HCT116 (cell line): Measurements from ENCODE around the gene NCBP1. TPM values are rescaled to one million over a fixed set of nuclear protein-coding genes. Genes with fewer than 3 reads are reported as not detected.

ENCODE experiments used
- ATAC-seq: fragments of 200-7000 bp; cut with Tn5 transposase; 2 replicates; pipeline ENCODE4 v1.9.1; 2020; ENCODE audit warnings: mild to moderate bottlenecking, moderate library complexity
- BruUV-seq: library from RNA; stranded (reverse); fragments of 400-500 nt; replicated peaks from 2 replicates; lab custom pipeline; 2021; lab: Mats Ljungman, UMichigan
- CTCF ChIA-PET: fragments of 300-600 bp; sonication (Branson Sonifier 250); formaldehyde crosslinking; loops from one replicate; lab custom pipeline; 2021; ENCODE audit warnings: antibody characterized with exemption; lab: Charles Lee
- POLR2A ChIA-PET: fragments of 300-600, 350-600 bp; sonication (Branson Sonifier 250); formaldehyde crosslinking; loops from one replicate; lab custom pipeline; 2021; ENCODE audit warnings: antibody characterized with exemption; lab: Charles Lee
- RAD21 ChIA-PET, 2 experiments: fragments of 300-600 bp; sonication (Branson Sonifier 250); formaldehyde crosslinking; loops; one replicate each; lab custom pipeline; 2023; ENCODE audit warnings: low total read pairs in 2 of 2; ENCODE audit not compliant: uncharacterized antibody in 2 of 2, unreplicated experiment in 2 of 2, low non-redundant PET in 1 of 2; lab: Charles Lee
- DNase-seq: peaks from one replicate; pipeline ENCODE4 v3.0.0-alpha.2; 2010; ENCODE audit warnings: low read depth, low spot score
- H2AFZ ChIP-seq: fragments of 200-600 bp; shearing (Covaris generic), sonication (generic); 2 replicates; pipeline ENCODE4 v1.6.1; 2017; ENCODE audit warnings: low read depth, mixed run types, mixed read lengths, antibody characterized with exemption, low read length; ENCODE audit not compliant: poor library complexity, severe bottlenecking
- H3K27ac ChIP-seq: 2 replicates; pipeline ENCODE4 v1.5.1; 2012; ENCODE audit warnings: low read depth, low read length
- H3K27me3 ChIP-seq: fragments of 200-600 bp; sonication (generic); 2 replicates; pipeline ENCODE4 v1.6.1; 2016; ENCODE audit warnings: mixed run types, low read length, mixed read lengths; ENCODE audit not compliant: insufficient read depth
- H3K36me3 ChIP-seq, 2 experiments: fragments of 200-500 bp in 1 of 2; fragments of 200-600 bp in 1 of 2; sonication (Bioruptor generic) in 1 of 2; sonication (generic) in 1 of 2; 2 replicates each; pipeline versions ENCODE4 v1.5.1 to v1.6.1; 2014 to 2016; ENCODE audit warnings: low read length in 2 of 2, inconsistent platforms in 1 of 2, mixed read lengths in 1 of 2, mixed run types in 1 of 2; ENCODE audit not compliant: insufficient read depth in 2 of 2, control insufficient read depth in 1 of 2
- H3K4me1 ChIP-seq, 2 experiments: fragments of 200-600 bp in 1 of 2; sonication (generic) in 1 of 2; 2 replicates each; pipeline versions ENCODE4 v1.5.1 to v1.6.1; 2012 to 2017; ENCODE audit warnings: low read length in 2 of 2, inconsistent platforms in 1 of 2, mild to moderate bottlenecking in 1 of 2, mixed read lengths in 1 of 2, mixed run types in 1 of 2, moderate library complexity in 1 of 2; ENCODE audit not compliant: insufficient read depth in 2 of 2, control insufficient read depth in 1 of 2
- H3K4me2 ChIP-seq: fragments of 200-600 bp; sonication (generic); 2 replicates; pipeline ENCODE4 v1.6.1; 2017; ENCODE audit warnings: mixed run types, low read length, mixed read lengths
- H3K4me3 ChIP-seq, 2 experiments: fragments of 200-600 bp in 1 of 2; sonication (generic) in 1 of 2; replicated peaks in 1 of 2; 2 replicates each; pipeline ENCODE4 v1.5.1; 2011 to 2016; ENCODE audit warnings: low read length in 2 of 2, control low read depth in 1 of 2, low read depth in 1 of 2, mild to moderate bottlenecking in 1 of 2, mixed read lengths in 1 of 2, mixed run types in 1 of 2
- H3K79me2 ChIP-seq: fragments of 200-600 bp; sonication (generic); 2 replicates; pipeline ENCODE4 v1.6.1; 2017; ENCODE audit warnings: mild to moderate bottlenecking, mixed run types, low read length, moderate library complexity, mixed read lengths; ENCODE audit not compliant: insufficient read depth
- H3K9ac ChIP-seq: fragments of 200-600 bp; sonication (generic); 2 replicates; pipeline ENCODE4 v1.6.1; 2016; ENCODE audit warnings: low read length, mixed read lengths
- H3K9me2 ChIP-seq: fragments of 200-600 bp; sonication (generic), shearing (Covaris generic); 2 replicates; pipeline ENCODE4 v1.6.1; 2017; ENCODE audit warnings: mixed run types, mild to moderate bottlenecking, moderate library complexity; ENCODE audit not compliant: insufficient read depth
- H3K9me3 ChIP-seq, 2 experiments: fragments of 200-500 bp in 1 of 2; fragments of 200-600 bp in 1 of 2; sonication (Bioruptor generic) in 1 of 2; sonication (generic) in 1 of 2; 2 replicates each; pipeline ENCODE4 v1.6.1; 2014 to 2017; ENCODE audit warnings: low read length in 2 of 2, mixed read lengths in 2 of 2, inconsistent platforms in 1 of 2, low read depth in 1 of 2, mild to moderate bottlenecking in 1 of 2, mixed run types in 1 of 2, moderate library complexity in 1 of 2; ENCODE audit not compliant: control insufficient read depth in 1 of 2, insufficient read depth in 1 of 2
- H4K20me1 ChIP-seq: fragments of 200-600 bp; sonication (generic), shearing (Covaris generic); 2 replicates; pipeline ENCODE4 v1.6.1; 2017; ENCODE audit warnings: mixed run types, mild to moderate bottlenecking, moderate library complexity; ENCODE audit not compliant: insufficient read depth
- ATF3 ChIP-seq: IDR thresholded peaks from 2 replicates; pipeline ENCODE4 v1.6.1; 2012
- CEBPB ChIP-seq: IDR thresholded peaks from 2 replicates; pipeline ENCODE4 v1.6.1; 2012; ENCODE audit warnings: low read depth
- EZH2phosphoT487 ChIP-seq: fragments of 200-600 bp; IDR thresholded peaks from 2 replicates; pipeline ENCODE4 v1.6.1; 2018; ENCODE audit warnings: antibody characterized with exemption, borderline replicate concordance
- FOSL1 ChIP-seq: IDR thresholded peaks from 2 replicates; pipeline ENCODE4 v1.6.1; 2012; ENCODE audit warnings: low read depth
- JUND ChIP-seq: IDR thresholded peaks from 2 replicates; pipeline ENCODE4 v1.6.1; 2012
- POLR2AphosphoS5 ChIP-seq: IDR thresholded peaks from 2 replicates; pipeline ENCODE4 v1.6.1; 2011; ENCODE audit warnings: mild to moderate bottlenecking, low read depth, low read length, moderate library complexity
- REST ChIP-seq: IDR thresholded peaks from 2 replicates; pipeline ENCODE4 v1.6.1; 2012; ENCODE audit warnings: low read depth
- SP1 ChIP-seq: IDR thresholded peaks from 2 replicates; pipeline ENCODE4 v1.6.1; 2012; ENCODE audit warnings: low read depth
- SRF ChIP-seq: IDR thresholded peaks from 2 replicates; pipeline ENCODE4 v1.6.1; 2012; ENCODE audit warnings: low read depth
- ZNF274 ChIP-seq: fragments of 200-500 bp; sonication (Bioruptor generic); IDR thresholded peaks from 2 replicates; pipeline ENCODE4 v1.6.1; 2014; ENCODE audit warnings: mild to moderate bottlenecking, low read depth, low read length, inconsistent platforms
- intact Hi-C: fragments of 100-400 bp; cut with micrococcal nuclease; formaldehyde crosslinking; loops from 2 replicates; pipeline ENCODE4 v1.10.0; 2022
- total RNA-seq: library from RNA; stranded (reverse); gene quantifications from one replicate; pipeline ENCODE4 v1.2.1, GENCODE V29; 2021; ENCODE audit not compliant: unreplicated experiment
- TF ChIP-seq, protein P1 (sequence below): IDR thresholded peaks from 2 replicates; pipeline ENCODE4 v1.6.1; 2012

Gene NCBP1
- total RNA-seq, 1 experiment from 2014 or later = 32.9 TPM

- BruUV-seq = no TSS peak
- no peak for TF ChIP-seq EZH2phosphoT487
- no peak for TF ChIP-seq POLR2AphosphoS5
- no peak for TF ChIP-seq JUND
- TF ChIP-seq REST = no peak
- no peak for TF ChIP-seq SP1
- no peak for TF ChIP-seq FOSL1
- no peak for TF ChIP-seq ZNF274
- no peak for TF ChIP-seq SRF
- TF ChIP-seq, protein P1, sequence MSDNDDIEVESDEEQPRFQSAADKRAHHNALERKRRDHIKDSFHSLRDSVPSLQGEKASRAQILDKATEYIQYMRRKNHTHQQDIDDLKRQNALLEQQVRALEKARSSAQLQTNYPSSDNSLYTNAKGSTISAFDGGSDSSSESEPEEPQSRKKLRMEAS = no peak
- no peak for TF ChIP-seq CEBPB
- TF ChIP-seq ATF3 = no peak
- intact Hi-C loops = no loop called here
- ATAC-seq = no peak
- DNase-seq = no peak
- ChIA-PET CTCF (interaction anchor here (1.8 kb wide), 1 partner anchor 10 kb away, joined by 10 read pairs; no protein-coding TSS in a partner anchor), RAD21 (no interaction called here), POLR2A (no interaction called here)
- H3K4me2 ChIP-seq = no peak overlapping the region
- no peaks in the 10 kb centered on the region for H3K9me3 ChIP-seq
- H3K4me1 ChIP-seq = no peaks in the 10 kb centered on the region
- H3K36me3 ChIP-seq = peaks cover 2 to 13% of the 10 kb centered on the region in 2 experiments; a peak in 3 of 4 replicates
- H3K27ac ChIP-seq = no peak overlapping the region
- H3K9ac ChIP-seq = no peak overlapping the region
- no peaks in the 10 kb centered on the region for H4K20me1 ChIP-seq
- H3K4me3 ChIP-seq = no peak overlapping the region
- H3K27me3 ChIP-seq = no peaks in the 10 kb centered on the region
- H3K9me2 ChIP-seq = no peaks in the 10 kb centered on the region
- peaks cover 18% of the 10 kb centered on the region for H3K79me2 ChIP-seq
- no peak overlapping the region for H2AFZ ChIP-seq
Measured at GRCh38 chr9:97625620-97626019, 8.0 kb upstream of the NCBP1 start.
